Keratinocyte (primary cell): ENCODE measurements around the gene C12orf42. TPM values are rescaled to one million over a fixed set of nuclear protein-coding genes. Genes with fewer than 3 reads are reported as not detected.

Experiments
- DNase-seq: peaks from one replicate; pipeline ENCODE4 v3.0.0-alpha.2; 2011; ENCODE audit warnings: low read depth, missing footprints, low spot score
- FAIRE-seq: peaks from 2 replicates; lab custom pipeline; 2011; peaks lifted over from hg19 to GRCh38; lab: Jason Lieb, UNC
- H2AFZ ChIP-seq: 2 replicates; pipeline ENCODE4 v1.6.0; 2012; ENCODE audit warnings: low read length, control low read depth, inconsistent platforms; ENCODE audit not compliant: control insufficient read depth
- H3K27ac ChIP-seq: 2 replicates; pipeline ENCODE4 v1.5.1; 2011; ENCODE audit warnings: low read length; ENCODE audit not compliant: control insufficient read depth, insufficient read depth
- H3K27me3 ChIP-seq: 3 replicates; pipeline ENCODE4 v1.6.0; 2011; ENCODE audit warnings: low read length; ENCODE audit not compliant: control insufficient read depth, insufficient read depth; ENCODE audit errors: extremely low read depth
- H3K36me3 ChIP-seq, 2 experiments: 2 replicates in 1 of 2; 3 replicates in 1 of 2; pipeline ENCODE4 v1.5.1; 2011; ENCODE audit warnings: low read length in 2 of 2, mild to moderate bottlenecking in 1 of 2; ENCODE audit not compliant: control insufficient read depth in 2 of 2, insufficient read depth in 2 of 2; ENCODE audit errors: extremely low read depth in 1 of 2
- H3K4me1 ChIP-seq: 3 replicates; pipeline ENCODE4 v1.5.1; 2011; ENCODE audit warnings: low read length; ENCODE audit not compliant: control insufficient read depth, insufficient read depth; ENCODE audit errors: extremely low read depth
- H3K4me2 ChIP-seq: 3 replicates; pipeline ENCODE4 v1.6.0; 2011; ENCODE audit warnings: low read depth, low read length; ENCODE audit not compliant: control insufficient read depth, insufficient read depth; ENCODE audit errors: extremely low read depth
- H3K4me3 ChIP-seq, 3 experiments: fragments of 200-600 bp in 1 of 3; sonication (generic) in 1 of 3; 2 replicates in 2 of 3; 3 replicates in 1 of 3; pipeline ENCODE4 v1.5.1; 2011 to 2016; ENCODE audit warnings: low read length in 3 of 3, mild to moderate bottlenecking in 3 of 3, control low read depth in 2 of 3, inconsistent platforms in 1 of 3, low read depth in 1 of 3, mixed read lengths in 1 of 3, mixed run types in 1 of 3, moderate library complexity in 1 of 3; ENCODE audit not compliant: control insufficient read depth in 2 of 3, insufficient read depth in 2 of 3; ENCODE audit errors: extremely low read depth in 1 of 3
- H3K79me2 ChIP-seq: 2 replicates; pipeline ENCODE4 v1.6.0; 2012; ENCODE audit warnings: low read length; ENCODE audit not compliant: control insufficient read depth, insufficient read depth
- H3K9ac ChIP-seq: 3 replicates; pipeline ENCODE4 v1.6.0; 2011; ENCODE audit warnings: low read length; ENCODE audit not compliant: control insufficient read depth, insufficient read depth; ENCODE audit errors: extremely low read depth
- H3K9me1 ChIP-seq: 3 replicates; pipeline ENCODE4 v1.6.0; 2011; ENCODE audit warnings: low read length; ENCODE audit not compliant: control insufficient read depth, insufficient read depth; ENCODE audit errors: extremely low read depth
- H3K9me3 ChIP-seq: 2 replicates; pipeline ENCODE4 v1.5.1; 2012; ENCODE audit warnings: low read depth, low read length; ENCODE audit not compliant: control insufficient read depth
- H4K20me1 ChIP-seq: 3 replicates; pipeline ENCODE4 v1.6.0; 2011; ENCODE audit warnings: low read length; ENCODE audit not compliant: control insufficient read depth, insufficient read depth; ENCODE audit errors: extremely low read depth
- EZH2 ChIP-seq: IDR thresholded peaks from one replicate; pipeline ENCODE4 v1.6.1; 2012; ENCODE audit warnings: inconsistent platforms, mild to moderate bottlenecking, low read length, moderate library complexity
- dilution Hi-C: fragments of 300-500 bp; cut with MboI; formaldehyde crosslinking; loops from one replicate; pipeline ENCODE4 v1.7.0; 2020; ENCODE audit warnings: low sequenced_read_pairs; ENCODE audit not compliant: extremely low pct_ligation_motif_present
- polyA plus RNA-seq, 5 experiments: library from polyadenylated mRNA; depleted of rRNA in 3 of 5; stranded (reverse) in 3 of 5; stranded (forward) in 1 of 5; unstranded in 1 of 5; fragments of >200 nt; gene quantifications; 1 replicate in 1 of 5; 2 replicates in 3 of 5; 3 replicates in 1 of 5; pipeline versions ENCODE4 v1.2.1 to v1.2.3, GENCODE V29; 2011 to 2012; ENCODE audit warnings: missing spikeins in 2 of 5, low read depth in 1 of 5, low replicate concordance in 1 of 5
- TF ChIP-seq, protein P1 (sequence below), 3 experiments: IDR thresholded peaks in 1 of 3; conservative IDR thresholded peaks in 1 of 3; optimal IDR thresholded peaks in 1 of 3; 2 replicates in 2 of 3; 3 replicates in 1 of 3; pipeline versions ENCODE3 to v1.5.1; 2011; ENCODE audit warnings: low read length in 3 of 3, mild to moderate bottlenecking in 3 of 3, moderate library complexity in 2 of 3, control low read depth in 1 of 3, inconsistent platforms in 1 of 3; ENCODE audit not compliant: insufficient read depth in 2 of 3; ENCODE audit errors: extremely low read depth in 1 of 3

The C12orf42 gene
- polyA plus RNA-seq, 1 donor (not counting 4 experiments of a cell fraction or from before 2014, with no cell fraction given): 0.08 TPM

GRCh38 chr12:103392722-103393121, 103.0 kb downstream of the C12orf42 start:
- TF ChIP-seq EZH2: no peak
- TF ChIP-seq, protein P1, sequence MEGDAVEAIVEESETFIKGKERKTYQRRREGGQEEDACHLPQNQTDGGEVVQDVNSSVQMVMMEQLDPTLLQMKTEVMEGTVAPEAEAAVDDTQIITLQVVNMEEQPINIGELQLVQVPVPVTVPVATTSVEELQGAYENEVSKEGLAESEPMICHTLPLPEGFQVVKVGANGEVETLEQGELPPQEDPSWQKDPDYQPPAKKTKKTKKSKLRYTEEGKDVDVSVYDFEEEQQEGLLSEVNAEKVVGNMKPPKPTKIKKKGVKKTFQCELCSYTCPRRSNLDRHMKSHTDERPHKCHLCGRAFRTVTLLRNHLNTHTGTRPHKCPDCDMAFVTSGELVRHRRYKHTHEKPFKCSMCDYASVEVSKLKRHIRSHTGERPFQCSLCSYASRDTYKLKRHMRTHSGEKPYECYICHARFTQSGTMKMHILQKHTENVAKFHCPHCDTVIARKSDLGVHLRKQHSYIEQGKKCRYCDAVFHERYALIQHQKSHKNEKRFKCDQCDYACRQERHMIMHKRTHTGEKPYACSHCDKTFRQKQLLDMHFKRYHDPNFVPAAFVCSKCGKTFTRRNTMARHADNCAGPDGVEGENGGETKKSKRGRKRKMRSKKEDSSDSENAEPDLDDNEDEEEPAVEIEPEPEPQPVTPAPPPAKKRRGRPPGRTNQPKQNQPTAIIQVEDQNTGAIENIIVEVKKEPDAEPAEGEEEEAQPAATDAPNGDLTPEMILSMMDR (optimal IDR thresholded peaks at IDR 0.05 in 1 of 3, IDR thresholded peaks at IDR 0.05 in 1 of 3, conservative IDR thresholded peaks at IDR 0.05 in 1 of 3; ENCODE audit: extremely low read depth in 1 of 3, insufficient read depth in 2 of 3, low read length in 3 of 3): no peak
- DNase-seq: no peak
- FAIRE-seq: no peak
- Histone ChIP-seq H3K9ac (no peak overlapping the region), H3K9me1 (no peaks in the 10 kb centered on the region), H3K36me3 (no peaks in the 10 kb centered on the region), H3K4me1 (no peaks in the 10 kb centered on the region), H2AFZ (no peak overlapping the region), H4K20me1 (no peaks in the 10 kb centered on the region), H3K9me3 (no peaks in the 10 kb centered on the region), H3K4me3 (no peak overlapping the region), H3K4me2 (no peak overlapping the region), H3K27ac (no peak overlapping the region), H3K27me3 (no peaks in the 10 kb centered on the region), H3K79me2 (no peaks in the 10 kb centered on the region)
- dilution Hi-C loops: no loop called here

DNA sequence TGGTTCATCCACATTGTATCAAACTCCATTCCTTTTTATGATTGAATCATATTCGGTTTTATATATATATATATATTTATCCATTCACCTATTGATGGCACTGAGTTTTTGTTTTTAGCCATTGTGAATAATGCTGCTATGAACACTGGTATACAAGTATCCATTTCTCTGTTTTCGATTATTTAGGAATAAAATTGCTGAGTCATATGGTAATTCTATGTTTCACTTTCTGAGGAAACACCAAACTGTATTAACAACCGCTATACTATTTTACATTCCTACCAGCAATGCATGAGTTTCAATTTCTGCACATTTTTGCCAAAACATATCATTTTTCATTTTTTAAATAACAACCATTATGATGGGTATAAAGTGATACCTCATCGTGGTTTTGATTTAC, 104.7 kb downstream of the C12orf42 start:
- FAIRE-seq: no peak
- H3K4me1 ChIP-seq: no peaks in the 10 kb centered on the region
- no peak overlapping the region for H2AFZ ChIP-seq
- no peaks in the 10 kb centered on the region for H3K27me3 ChIP-seq
- no peak overlapping the region for H3K4me2 ChIP-seq
- H4K20me1 ChIP-seq: no peaks in the 10 kb centered on the region
- dilution Hi-C loops: no loop called here
- no peak for TF ChIP-seq EZH2
- TF ChIP-seq, protein P1 (optimal IDR thresholded peaks at IDR 0.05 in 1 of 3, IDR thresholded peaks at IDR 0.05 in 1 of 3, conservative IDR thresholded peaks at IDR 0.05 in 1 of 3; ENCODE audit: extremely low read depth in 1 of 3, insufficient read depth in 2 of 3, low read length in 3 of 3): no peak
- no peaks in the 10 kb centered on the region for H3K79me2 ChIP-seq
- no peak overlapping the region for H3K4me3 ChIP-seq
- no peak for DNase-seq
- no peaks in the 10 kb centered on the region for H3K9me3 ChIP-seq
- H3K36me3 ChIP-seq: no peaks in the 10 kb centered on the region
- H3K9ac ChIP-seq: no peak overlapping the region
- no peak overlapping the region for H3K27ac ChIP-seq
- no peaks in the 10 kb centered on the region for H3K9me1 ChIP-seq
